Liver (tissue), 9 donors: ENCODE results near the gene BET1. TPM values are rescaled to one million over a fixed set of nuclear protein-coding genes. Genes with fewer than 3 reads are reported as not detected.

Experiments
- DNase-seq: peaks from one replicate; pipeline ENCODE4 v3.0.0-alpha.2; 2017; ENCODE audit warnings: low spot score
- H3K27ac ChIP-seq, 2 donors: one replicate each; pipeline ENCODE4 v1.7.0; 2013; ENCODE audit warnings: inconsistent platforms in 2 of 2, low read length in 2 of 2, control low read depth in 1 of 2, low read depth in 1 of 2, mild to moderate bottlenecking in 1 of 2
- H3K27me3 ChIP-seq, 4 donors: one replicate each; pipeline versions ENCODE4 v1.6.1 to v1.7.0; 2013; ENCODE audit warnings: low read length in 3 of 4, inconsistent platforms in 1 of 4, mild to moderate bottlenecking in 1 of 4, moderate library complexity in 1 of 4; ENCODE audit not compliant: control insufficient read depth in 4 of 4, insufficient read depth in 4 of 4
- H3K36me3 ChIP-seq, 4 donors: one replicate each; pipeline versions ENCODE4 v1.6.1 to v1.7.0; 2013; ENCODE audit warnings: low read length in 3 of 4, mild to moderate bottlenecking in 3 of 4, low read depth in 1 of 4, moderate library complexity in 1 of 4; ENCODE audit not compliant: control insufficient read depth in 4 of 4, insufficient read depth in 3 of 4
- H3K4me1 ChIP-seq, 4 donors: one replicate each; pipeline versions ENCODE4 v1.6.1 to v1.7.0; 2013; ENCODE audit warnings: low read length in 3 of 4, mild to moderate bottlenecking in 3 of 4, moderate library complexity in 1 of 4; ENCODE audit not compliant: control insufficient read depth in 4 of 4, insufficient read depth in 4 of 4
- H3K4me3 ChIP-seq, 3 donors: one replicate each; pipeline versions ENCODE4 v1.6.1 to v1.7.0; 2013; ENCODE audit warnings: low read length in 3 of 3, control low read depth in 1 of 3, low read depth in 1 of 3, mild to moderate bottlenecking in 1 of 3
- H3K9ac ChIP-seq, 2 donors: one replicate each; pipeline ENCODE4 v1.7.0; 2013; ENCODE audit warnings: low read length in 2 of 2, mild to moderate bottlenecking in 2 of 2, moderate library complexity in 2 of 2, control low read depth in 1 of 2, low read depth in 1 of 2
- H3K9me3 ChIP-seq, 4 donors: one replicate each; pipeline versions ENCODE4 v1.6.1 to v1.7.0; 2013; ENCODE audit warnings: low read length in 3 of 4; ENCODE audit not compliant: control insufficient read depth in 4 of 4
- CTCF ChIP-seq: fragments of 150-350 bp; IDR thresholded peaks from 2 replicates; pipeline ENCODE4 v1.5.1; 2017; ENCODE audit warnings: improper control_type of control experiment, low read depth, low read length; ENCODE audit not compliant: missing input control
- FOXA2 ChIP-seq: IDR thresholded peaks from 2 replicates; pipeline ENCODE4 v1.6.1; 2016; ENCODE audit warnings: antibody characterized with exemption
- GABPA ChIP-seq, 2 donors: IDR thresholded peaks in 1 of 2; conservative IDR thresholded peaks in 1 of 2; 2 replicates each; pipeline ENCODE4 v1.6.1; 2016; ENCODE audit warnings: antibody characterized with exemption in 2 of 2, mild to moderate bottlenecking in 1 of 2, moderate library complexity in 1 of 2
- HNF4A ChIP-seq, 2 donors: conservative IDR thresholded peaks; 2 replicates each; pipeline ENCODE4 v1.6.1; 2016; ENCODE audit warnings: antibody characterized with exemption in 2 of 2, mild to moderate bottlenecking in 2 of 2
- HNF4G ChIP-seq: IDR thresholded peaks from 2 replicates; pipeline ENCODE4 v1.6.1; 2016; ENCODE audit warnings: antibody characterized with exemption
- JUND ChIP-seq, 2 donors: IDR thresholded peaks; 2 replicates each; pipeline ENCODE4 v1.6.1; 2016; ENCODE audit warnings: antibody characterized with exemption in 2 of 2
- MAX ChIP-seq: IDR thresholded peaks from 2 replicates; pipeline ENCODE4 v1.6.1; 2016; ENCODE audit warnings: antibody characterized with exemption
- RXRA ChIP-seq, 2 donors: IDR thresholded peaks; 2 replicates each; pipeline ENCODE4 v1.6.1; 2017 to 2018; ENCODE audit warnings: antibody characterized with exemption in 2 of 2, mild to moderate bottlenecking in 1 of 2
- SP1 ChIP-seq: IDR thresholded peaks from 2 replicates; pipeline ENCODE4 v1.6.1; 2018; ENCODE audit warnings: antibody characterized with exemption, mild to moderate bottlenecking
- YY1 ChIP-seq: IDR thresholded peaks from 2 replicates; pipeline ENCODE4 v1.6.1; 2016; ENCODE audit warnings: antibody characterized with exemption, mild to moderate bottlenecking
- ZBTB33 ChIP-seq: IDR thresholded peaks from 2 replicates; pipeline ENCODE4 v1.6.1; 2016; ENCODE audit warnings: antibody characterized with exemption
- WGBS: extraction: QIAGEN DNeasy Blood & Tissue Kit; methylation state at CpG from one replicate; pipeline ENCODE4 v1.1.7; 2013; 5-methylcytosine and 5-hydroxymethylcytosine counted together
- polyA plus RNA-seq, 2 donors: library from polyadenylated mRNA; stranded (reverse) in 1 of 2; unstranded in 1 of 2; fragments of 200-250 nt in 1 of 2; fragments of >200 nt in 1 of 2; fragmentation: Nextera tagmentation in 1 of 2; extraction: Ambion mirVana in 1 of 2; gene quantifications; one replicate each; pipeline versions ENCODE4 v1.2.1 to v1.2.3, GENCODE V29; 2013 to 2015
- total RNA-seq, 2 donors: library from RNA; depleted of rRNA; stranded (reverse); fragments of >200 nt; gene quantifications; one replicate each; pipeline ENCODE4 v1.2.3, GENCODE V29; 2014
- donor health status: healthy.
- donor health status: healthy.
- donor health status: healthy.
- donor health status: healthy.
- donor health status: healthy.

The BET1 gene
- total and polyA plus RNA-seq, 4 donors = 12.7 to 23.9 (median 16.2) TPM

GRCh38 chr7:93943816-93944540 lies 60.2 kb downstream of the BET1 start:
- Histone ChIP-seq H3K27me3 (no peaks in the 10 kb centered on the region), H3K4me1 (no peaks in the 10 kb centered on the region), H3K9ac (peak overlapping the region in 1 of 2 donors; percentile 27), H3K4me3 (no peak overlapping the region), H3K36me3 (no peaks in the 10 kb centered on the region), H3K27ac (no peak overlapping the region), H3K9me3 (no peaks in the 10 kb centered on the region)
- TF ChIP-seq CTCF (no peak), YY1 (no peak), SP1 (no peak), MAX (no peak), GABPA (IDR thresholded peaks at IDR 0.05 in 1 of 2, conservative IDR thresholded peaks at IDR 0.05 in 1 of 2) (no peak), HNF4G (no peak), FOXA2 (no peak), HNF4A (conservative IDR thresholded peaks at IDR 0.05) (no peak), RXRA (IDR thresholded peaks at IDR 0.05) (no peak), ZBTB33 (no peak), JUND (IDR thresholded peaks at IDR 0.05) (no peak)
- no peak for DNase-seq
- 53% methylated on average over 4 of the region's 4 CpGs for WGBS

Other genes starting within 250 kb of the BET1 start
- 1 to 10 TPM; 1.5 to 9.1 TPM for gene TFPI2, start 113.6 kb downstream of the BET1 start, total RNA-seq
- gene TFPI2, start 113.6 kb downstream of the BET1 start, polyA plus RNA-seq = 1 to 10 TPM; 1.4 to 5.7 TPM
- not detected for gene GNGT1, start 97.8 kb downstream of the BET1 start, total RNA-seq
- not detected for gene GNGT1, start 97.8 kb downstream of the BET1 start, polyA plus RNA-seq
- 1 to 10 TPM; 4.0 to 5.2 TPM for gene GNG11, start 82.6 kb downstream of the BET1 start, total RNA-seq
- 10 to 100 TPM in 1 of 2 donors, 1 to 10 TPM in 1; 7.0 to 11.1 TPM for gene GNG11, start 82.6 kb downstream of the BET1 start, polyA plus RNA-seq